Natural killer cell (primary cell): ENCODE data around the gene ZFP36L2. TPM values are rescaled to one million over a fixed set of nuclear protein-coding genes. Genes with fewer than 3 reads are reported as not detected.
A peak's percentile ranks its signal among the peaks of the same experiment; 100 is the strongest.

Experiments used
- ATAC-seq, 3 donors: fragments of 150-1000 bp in 2 of 3; fragments of 200-7000 bp in 1 of 3; cut with Tn5 transposase; 1 replicate in 1 of 3; 2 replicates in 2 of 3; pipeline ENCODE4 v1.10.0; 2021; ENCODE audit warnings: mild to moderate bottlenecking in 2 of 3, moderate library complexity in 2 of 3
- DNase-seq, 2 donors: peaks; one replicate each; pipeline versions ENCODE4 v3.0.0 to v3.0.0-alpha.2; 2013 to 2021; ENCODE audit warnings: mixed read lengths in 1 of 2
- H3K27ac ChIP-seq: one replicate; pipeline ENCODE4 v1.5.1; 2013; ENCODE audit warnings: mild to moderate bottlenecking, low read length
- H3K27me3 ChIP-seq: one replicate; pipeline ENCODE4 v1.6.1; 2013; ENCODE audit warnings: low read length; ENCODE audit not compliant: control insufficient read depth, insufficient read depth
- H3K36me3 ChIP-seq: one replicate; pipeline ENCODE4 v1.6.1; 2013; ENCODE audit warnings: low read length; ENCODE audit not compliant: control insufficient read depth, insufficient read depth
- H3K4me1 ChIP-seq: one replicate; pipeline ENCODE4 v1.6.1; 2013; ENCODE audit warnings: low read length; ENCODE audit not compliant: control insufficient read depth, insufficient read depth
- H3K4me3 ChIP-seq: one replicate; pipeline ENCODE4 v1.5.1; 2013; ENCODE audit warnings: low read length
- H3K9me3 ChIP-seq: one replicate; pipeline ENCODE4 v1.6.1; 2013; ENCODE audit warnings: low read length; ENCODE audit not compliant: control insufficient read depth, insufficient read depth
- H3K27ac Mint-ChIP-seq, 2 donors: one replicate each; pipeline ENCODE4 v1.8.0; 2022; ENCODE audit warnings: mild to moderate bottlenecking in 2 of 2, mixed read lengths in 2 of 2, moderate library complexity in 1 of 2
- H3K27me3 Mint-ChIP-seq, 2 donors: one replicate each; pipeline ENCODE4 v1.8.0; 2022; ENCODE audit warnings: low read depth in 2 of 2, mixed read lengths in 2 of 2
- H3K36me3 Mint-ChIP-seq: one replicate; pipeline ENCODE4 v1.8.0; 2022; ENCODE audit warnings: mixed read lengths
- H3K4me1 Mint-ChIP-seq, 2 donors: one replicate each; pipeline ENCODE4 v1.8.0; 2022; ENCODE audit warnings: mixed read lengths in 2 of 2
- H3K4me3 Mint-ChIP-seq: one replicate; pipeline ENCODE4 v1.8.0; 2022; ENCODE audit warnings: mild to moderate bottlenecking, moderate library complexity, mixed read lengths
- H3K9me3 Mint-ChIP-seq, 2 donors: one replicate each; pipeline ENCODE4 v1.8.0; 2022; ENCODE audit warnings: mixed read lengths in 2 of 2
- CTCF ChIP-seq: fragments of 200-600 bp; IDR thresholded peaks from one replicate; pipeline ENCODE4 v1.8.0; 2022; ENCODE audit warnings: antibody characterized with exemption
- WGBS: methylation state at CpG from one replicate; pipeline ENCODE4 v1.1.7; 2013; ENCODE audit warnings: missing lambda C conversion rate; ENCODE audit not compliant: insufficient coverage; 5-methylcytosine and 5-hydroxymethylcytosine counted together
- intact Hi-C: fragments of 100-400 bp; cut with micrococcal nuclease; formaldehyde crosslinking; loops from one replicate; pipeline ENCODE4 v1.14.2; 2022
- total RNA-seq, 4 donors: library from RNA; stranded (reverse); fragments of 120-200 nt in 1 of 4; gene quantifications; one replicate each; pipeline versions ENCODE4 v1.2.3 to v1.2.4, GENCODE V29; 2013 to 2022

ZFP36L2 gene
- total RNA-seq, 3 donors from 2014 or later (not counting 1 experiment from before 2014, with no cell fraction given): 376 to 428 (median 418) TPM

- DNase-seq (no peak), ATAC-seq (no peak)
- no peak for TF ChIP-seq CTCF
- H3K4me3 Mint-ChIP-seq: no peak overlapping the region
- H3K4me3 ChIP-seq: no peak overlapping the region
- peaks cover 13 to 19% of the 10 kb centered on the region in 2 donors for H3K4me1 Mint-ChIP-seq
- H3K27ac ChIP-seq: no peak overlapping the region
- intact Hi-C loops: no loop called here
- H3K36me3 Mint-ChIP-seq: peaks cover 7% of the 10 kb centered on the region
- H3K9me3 ChIP-seq: no peaks in the 10 kb centered on the region
- H3K27ac Mint-ChIP-seq: no peak overlapping the region
- H3K27me3 ChIP-seq: no peaks in the 10 kb centered on the region
- no peaks in the 10 kb centered on the region for H3K9me3 Mint-ChIP-seq
- peaks cover 31% of the 10 kb centered on the region for H3K4me1 ChIP-seq
- H3K36me3 ChIP-seq: peaks cover 8% of the 10 kb centered on the region
- WGBS: 70% methylated on average over 8 of the region's 9 CpGs
- no peaks in the 10 kb centered on the region for H3K27me3 Mint-ChIP-seq
Observed at GRCh38 chr2:43233218-43234212, 7.1 kb upstream of the ZFP36L2 start.

GRCh38 chr2:43230951-43231827, 4.8 kb upstream of the ZFP36L2 start:
- Histone ChIP-seq H3K27ac (no peak overlapping the region), H3K27me3 (no peaks in the 10 kb centered on the region), H3K4me1 (peaks cover 42% of the 10 kb centered on the region), H3K9me3 (no peaks in the 10 kb centered on the region), H3K4me3 (no peak overlapping the region), H3K36me3 (peaks cover 8% of the 10 kb centered on the region)
- H3K27me3 Mint-ChIP-seq: no peaks in the 10 kb centered on the region
- H3K4me1 Mint-ChIP-seq: peaks cover 25% of the 10 kb centered on the region in 2 donors
- WGBS: 93% methylated on average over 7 of the region's 7 CpGs
- H3K36me3 Mint-ChIP-seq: peaks cover 7% of the 10 kb centered on the region
- H3K9me3 Mint-ChIP-seq: no peaks in the 10 kb centered on the region
- no peak overlapping the region for H3K4me3 Mint-ChIP-seq
- TF ChIP-seq CTCF: no peak
- no peak overlapping the region for H3K27ac Mint-ChIP-seq
- ATAC-seq (no peak), DNase-seq (no peak)
- intact Hi-C loops: no loop called here

- no peak for DNase-seq
- no peak for ATAC-seq
- peak overlapping the region in 1 of 2 donors; percentile 90 for H3K27ac Mint-ChIP-seq
- Histone ChIP-seq H3K4me1 (peaks cover 42% of the 10 kb centered on the region), H3K27me3 (no peaks in the 10 kb centered on the region), H3K9me3 (no peaks in the 10 kb centered on the region), H3K27ac (no peak overlapping the region), H3K4me3 (no peak overlapping the region), H3K36me3 (peaks cover 11% of the 10 kb centered on the region)
- H3K4me3 Mint-ChIP-seq: no peak overlapping the region
- TF ChIP-seq CTCF: no peak
- H3K36me3 Mint-ChIP-seq: peaks cover 7% of the 10 kb centered on the region
- no peaks in the 10 kb centered on the region for H3K9me3 Mint-ChIP-seq
- peaks cover 25% of the 10 kb centered on the region in 2 donors for H3K4me1 Mint-ChIP-seq
- H3K27me3 Mint-ChIP-seq: no peaks in the 10 kb centered on the region
- 87% methylated on average over 3 of the region's 4 CpGs for WGBS
- intact Hi-C loops: no loop called here
Observed at GRCh38 chr2:43230351-43230885, 4.0 kb upstream of the ZFP36L2 start.
